ENCODE measurements around the gene GARRE1. TPM values are rescaled to one million over a fixed set of nuclear protein-coding genes. Genes with fewer than 3 reads are reported as not detected.

The GARRE1 gene
- total and polyA plus RNA-seq, 2 of the 8 experiments (the other 6 are each of a cell fraction or from before 2014, with no cell fraction given): 16.4 to 23.1 TPM

DNA sequence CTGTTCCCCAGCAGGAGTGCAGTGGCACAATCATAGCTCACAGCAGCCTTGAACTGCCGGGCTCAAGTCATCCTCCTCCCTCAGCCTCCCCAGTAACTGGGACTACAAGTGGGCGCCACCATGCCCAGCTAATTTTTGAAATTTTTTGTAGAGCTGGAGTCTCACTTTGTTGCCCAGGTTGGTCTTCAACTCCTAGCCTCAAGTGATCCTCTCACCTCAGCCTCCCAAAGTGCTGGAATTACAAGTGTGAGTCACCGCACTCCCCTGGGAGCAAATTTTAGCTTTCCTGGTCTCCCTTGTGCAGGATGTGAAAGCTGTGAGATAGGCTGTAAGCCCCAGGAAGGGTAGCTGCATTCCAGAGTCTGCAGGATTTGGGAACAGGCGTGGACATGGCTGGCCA is 5.4 kb upstream of the GARRE1 start:
- WGBS, 2 experiments (ENCODE audit: extremely low coverage in 1 of 2, insufficient coverage in 1 of 2, insufficient read length in 1 of 2, insufficient replicate concordance in 2 of 2, low coverage in 1 of 2, low lambda C conversion rate in 2 of 2, missing lambda C conversion rate in 1 of 2): 73% methylated on average over 4 of the region's 4 CpGs; no CpG with 5 or more reads in 1 of the 2 experiments
- no peak overlapping the region for H4K8ac ChIP-seq (ENCODE audit: extremely low read depth, insufficient read depth, low read length)
- H3K9me3 ChIP-seq (ENCODE audit: insufficient read depth in 2 of 2, low read depth in 1 of 2, low read length in 1 of 2): no peaks in the 10 kb centered on the region
- TF ChIP-seq EGR1 (IDR thresholded peaks at IDR 0.05; ENCODE audit: borderline replicate concordance, low read depth, low read length) (no peak), RBBP5 (IDR thresholded peaks at IDR 0.05; ENCODE audit: borderline replicate concordance, low read depth, low read length) (no peak), HDAC6 (IDR thresholded peaks at IDR 0.05; ENCODE audit: low read depth, low read length) (no peak), MAFK (IDR thresholded peaks at IDR 0.05; ENCODE audit: low read depth, low read length) (no peak), TBP (IDR thresholded peaks at IDR 0.05; ENCODE audit: low read depth, low read length) (no peak), SIN3A (conservative IDR thresholded peaks at IDR 0.05 in 1 of 2, IDR thresholded peaks at IDR 0.05 in 1 of 2; ENCODE audit: low read depth in 1 of 2, low read length in 2 of 2) (no peak), NANOG (IDR thresholded peaks at IDR 0.05; ENCODE audit: insufficient read depth, low read depth, low read length, poor library complexity, severe bottlenecking) (no peak), BACH1 (IDR thresholded peaks at IDR 0.05; ENCODE audit: low read length) (no peak), CREB1 (IDR thresholded peaks at IDR 0.05) (no peak), SRF (IDR thresholded peaks at IDR 0.05; ENCODE audit: low read depth, low read length) (no peak), SP1 (IDR thresholded peaks at IDR 0.05; ENCODE audit: low read depth, low read length) (no peak), CTBP2 (IDR thresholded peaks at IDR 0.05; ENCODE audit: borderline replicate concordance, insufficient read depth, insufficient read length, low read length) (no peak), CHD1 (IDR thresholded peaks at IDR 0.05; ENCODE audit: low read depth, low read length) (no peak), RXRA (IDR thresholded peaks at IDR 0.05; ENCODE audit: insufficient read depth, low read depth, low read length) (no peak), ZNF274 (IDR thresholded peaks at IDR 0.05; ENCODE audit: borderline replicate concordance, extremely low read depth, low read length) (no peak), TAF1 (IDR thresholded peaks at IDR 0.05; ENCODE audit: low read depth, low read length) (no peak)

More for the DNA sequence above, 5.4 kb upstream of the GARRE1 start:
- Histone ChIP-seq H3K18ac (ENCODE audit: extremely low read depth, low read length) (no peak overlapping the region), H4K5ac (ENCODE audit: insufficient read length, low read depth, low read length) (no peak overlapping the region), H3K27ac (ENCODE audit: low read depth, low read length) (no peak overlapping the region), H2AFZ (ENCODE audit: low read length) (no peak overlapping the region), H3K4ac (replicated peaks; ENCODE audit: insufficient read length, low read depth, low read length) (no peak overlapping the region), H3K9ac (replicated peaks in 1 of 4; ENCODE audit: extremely low read depth in 1 of 4, low read depth in 3 of 4, low read length in 3 of 4) (no peak overlapping the region), H2BK5ac (ENCODE audit: low read depth, low read length) (no peak overlapping the region), H3K23me2 (ENCODE audit: low read depth, low read length) (peaks cover 3% of the 10 kb centered on the region; the same call in 1 of the 2 replicates), H2BK15ac (ENCODE audit: low read length) (no peak overlapping the region), H3K4me2 (ENCODE audit: insufficient read depth in 1 of 2, low read depth in 2 of 2, low read length in 2 of 2) (no peak overlapping the region), H3K4me3 (ENCODE audit: extremely low read depth in 1 of 4, insufficient read depth in 2 of 4, low read depth in 3 of 4, low read length in 4 of 4) (no peak overlapping the region), H3K36me3 (ENCODE audit: control insufficient read depth in 2 of 4, insufficient read depth in 4 of 4, low read length in 3 of 4) (no peaks in the 10 kb centered on the region), H2BK20ac (ENCODE audit: low read length) (no peak overlapping the region), H3K23ac (ENCODE audit: insufficient read length) (no peak overlapping the region), H3K56ac (replicated peaks; ENCODE audit: insufficient read length, low read depth, low read length) (no peak overlapping the region), H3K4me1 (replicated peaks in 1 of 4; ENCODE audit: control insufficient read depth in 3 of 4, insufficient read depth in 4 of 4, low read length in 3 of 4) (no peaks in the 10 kb centered on the region; a peak in 2 of 7 replicates), H4K20me1 (replicated peaks in 1 of 2; ENCODE audit: control insufficient read depth in 1 of 2, insufficient read depth in 2 of 2, low read length in 2 of 2) (no peaks in the 10 kb centered on the region), H3K14ac (ENCODE audit: insufficient read length) (no peak overlapping the region), H2BK120ac (replicated peaks; ENCODE audit: low read depth, low read length) (no peak overlapping the region), H3K79me1 (ENCODE audit: low read depth, low read length) (no peaks in the 10 kb centered on the region), H3K27me3 (replicated peaks in 1 of 4; ENCODE audit: control insufficient read depth in 3 of 4, extremely low read depth in 1 of 4, insufficient read depth in 3 of 4, low read length in 3 of 4) (no peaks in the 10 kb centered on the region), H2AK5ac (ENCODE audit: low read depth, low read length) (no peak overlapping the region), H3K79me2 (ENCODE audit: control insufficient read depth in 1 of 2, insufficient read depth in 2 of 2, low read length in 2 of 2) (no peaks in the 10 kb centered on the region), H4K91ac (replicated peaks; ENCODE audit: insufficient read length, low read length) (no peak overlapping the region), H2BK12ac (ENCODE audit: low read depth, low read length) (no peak overlapping the region)
- FAIRE-seq: no peak
- DNase-seq (ENCODE audit: low read depth in 1 of 2, low spot score in 2 of 2): no peak
- POLR2A ChIA-PET (ENCODE audit: partially characterized antibody): interaction anchor here (1.1 kb wide), 1 partner anchor 12 kb away, joined by 4 read pairs; no protein-coding TSS in a partner anchor
- CTCF ChIA-PET (ENCODE audit: partially characterized antibody): interaction anchor here (0.6 to 2.4 kb wide), 4 partner anchors 12 to 97 kb away, joined by 4 to 9 read pairs (median 5); no protein-coding TSS in a partner anchor

Measured in H1 (cell line).